GM12878 (cell line): Measurements from ENCODE around the gene HLA-B. TPM values are rescaled to one million over a fixed set of nuclear protein-coding genes. Genes with fewer than 3 reads are reported as not detected.

ENCODE experiments used
- ATAC-seq: fragments of 200-7000 bp; cut with Tn5 transposase; 3 replicates; pipeline ENCODE4 v1.9.1; 2020; ENCODE audit warnings: mild to moderate bottlenecking, moderate library complexity
- BruUV-seq: library from RNA; stranded (reverse); fragments of 400-500 nt; replicated peaks from 2 replicates; lab custom pipeline; 2021; lab: Mats Ljungman, UMichigan
- CTCF ChIA-PET: fragments of 300-600 bp; sonication (Branson Sonifier 250); formaldehyde crosslinking; extraction: SDS; loops from one replicate; lab custom pipeline; 2021; ENCODE audit warnings: inconsistent platforms; lab: Yijun Ruan, JAX
- POLR2A ChIA-PET: fragments of 350-600 bp; formaldehyde crosslinking; extraction: SDS; loops from one replicate; lab custom pipeline; 2021; ENCODE audit warnings: inconsistent platforms; lab: Charles Lee
- RAD21 ChIA-PET: fragments of 300-600 bp; sonication (Branson Sonifier 250); formaldehyde crosslinking; loops from one replicate; lab custom pipeline; 2023; ENCODE audit warnings: antibody characterized with exemption; ENCODE audit not compliant: unreplicated experiment; lab: Charles Lee
- SMC1A ChIA-PET: fragments of 300-600 bp; sonication (Branson Sonifier 250); formaldehyde crosslinking; loops from one replicate; lab custom pipeline; 2023; ENCODE audit not compliant: unreplicated experiment, uncharacterized antibody; lab: Charles Lee
- DNase-seq: peaks from one replicate; pipeline ENCODE4 v3.0.0-alpha.2; 2011; ENCODE audit warnings: low read depth, low spot score
- FAIRE-seq: peaks from 3 replicates; lab custom pipeline; 2011; peaks lifted over from hg19 to GRCh38; lab: Jason Lieb, UNC
- H2AFZ ChIP-seq: 2 replicates; pipeline ENCODE4 v1.6.0; 2011; ENCODE audit warnings: low read depth, low read length, control low read depth; ENCODE audit not compliant: control insufficient read depth
- H3K27ac ChIP-seq: 2 replicates; pipeline ENCODE4 v1.5.1; 2011; ENCODE audit warnings: control low read depth; ENCODE audit not compliant: control insufficient read depth, insufficient read depth
- H3K27me3 ChIP-seq, 2 experiments: replicated peaks in 1 of 2; 2 replicates each; pipeline versions ENCODE4 v1.6.0 to v1.6.1; 2011; ENCODE audit warnings: low read length in 1 of 2; ENCODE audit not compliant: control insufficient read depth in 2 of 2, insufficient read depth in 2 of 2
- H3K36me3 ChIP-seq, 2 experiments: 2 replicates each; pipeline ENCODE4 v1.5.1; 2011; ENCODE audit warnings: low read length in 1 of 2; ENCODE audit not compliant: control insufficient read depth in 2 of 2, insufficient read depth in 2 of 2
- H3K4me1 ChIP-seq: 2 replicates; pipeline ENCODE4 v1.6.1; 2011; ENCODE audit warnings: mild to moderate bottlenecking, low read length, moderate library complexity, mixed read lengths; ENCODE audit not compliant: control insufficient read depth, insufficient read depth
- H3K4me2 ChIP-seq: 2 replicates; pipeline ENCODE4 v1.6.0; 2011; ENCODE audit warnings: control low read depth; ENCODE audit not compliant: control insufficient read depth, insufficient read depth
- H3K4me3 ChIP-seq: fragments of 200-600 bp; sonication (generic); 2 replicates; pipeline ENCODE4 v1.5.1; 2016
- H3K79me2 ChIP-seq: 2 replicates; pipeline ENCODE4 v1.6.0; 2011; ENCODE audit warnings: low read length; ENCODE audit not compliant: control insufficient read depth, insufficient read depth
- H3K9ac ChIP-seq: 2 replicates; pipeline ENCODE4 v1.8.0; 2011; ENCODE audit warnings: low read length, control low read depth, mixed read lengths; ENCODE audit not compliant: control insufficient read depth, insufficient read depth
- H3K9me3 ChIP-seq: replicated peaks from 3 replicates; pipeline ENCODE4 v1.5.1; 2011; ENCODE audit warnings: mild to moderate bottlenecking, low read length; ENCODE audit not compliant: control insufficient read depth, insufficient read depth
- H4K20me1 ChIP-seq: 2 replicates; pipeline ENCODE4 v1.6.0; 2011; ENCODE audit not compliant: control insufficient read depth, insufficient read depth
- CHD2 ChIP-seq: IDR thresholded peaks from 2 replicates; pipeline ENCODE4 v1.6.1; 2011; ENCODE audit warnings: low read depth, low read length, improper control_type of control experiment, borderline replicate concordance
- EGR1 ChIP-seq, 2 experiments: IDR thresholded peaks; 1 replicate in 1 of 2; 2 replicates in 1 of 2; pipeline ENCODE4 v1.6.1; 2011 to 2012; ENCODE audit warnings: low read depth in 2 of 2, low read length in 2 of 2, borderline replicate concordance in 1 of 2, mild to moderate bottlenecking in 1 of 2, moderate library complexity in 1 of 2
- ETV6 ChIP-seq, 2 experiments: fragments of 450-650 bp in 1 of 2; IDR thresholded peaks in 1 of 2; conservative IDR thresholded peaks in 1 of 2; 2 replicates each; pipeline ENCODE4 v1.6.1; 2014; ENCODE audit warnings: antibody characterized with exemption in 1 of 2, borderline replicate concordance in 1 of 2, low read depth in 1 of 2, mild to moderate bottlenecking in 1 of 2, moderate library complexity in 1 of 2
- IKZF1 ChIP-seq: fragments of 450-650 bp; conservative IDR thresholded peaks from 2 replicates; pipeline ENCODE4 v1.6.1; 2017; ENCODE audit warnings: antibody characterized with exemption, mild to moderate bottlenecking
- KAT2A ChIP-seq: conservative IDR thresholded peaks from 2 replicates; pipeline ENCODE4 v1.6.1; 2011; ENCODE audit warnings: low read depth, low read length; ENCODE audit not compliant: control insufficient read depth
- KLF5 ChIP-seq: fragments of 450-650 bp; IDR thresholded peaks from 2 replicates; pipeline ENCODE4 v1.6.1; 2014; ENCODE audit warnings: mild to moderate bottlenecking; ENCODE audit not compliant: partially characterized antibody
- MYC ChIP-seq: IDR thresholded peaks from 2 replicates; pipeline ENCODE4 v1.6.1; 2011; ENCODE audit warnings: mild to moderate bottlenecking, low read length, moderate library complexity, inconsistent platforms; ENCODE audit not compliant: insufficient read depth, insufficient replicate concordance, insufficient read length, severe bottlenecking
- NFYB ChIP-seq: IDR thresholded peaks from 2 replicates; pipeline ENCODE4 v1.6.1; 2011; ENCODE audit warnings: low read depth, mild to moderate bottlenecking, low read length, improper control_type of control experiment, moderate library complexity; ENCODE audit not compliant: insufficient read depth
- POLR2AphosphoS5 ChIP-seq: IDR thresholded peaks from 2 replicates; pipeline ENCODE4 v1.6.1; 2011; ENCODE audit warnings: mild to moderate bottlenecking, low read length, inconsistent platforms
- RCOR1 ChIP-seq: conservative IDR thresholded peaks from 2 replicates; pipeline ENCODE4 v1.6.1; 2012; ENCODE audit warnings: low read depth, low read length, improper control_type of control experiment
- RUNX3 ChIP-seq: IDR thresholded peaks from 2 replicates; pipeline ENCODE4 v1.6.1; 2012; ENCODE audit warnings: low read length, inconsistent platforms
- SUZ12 ChIP-seq: fragments of 200-600 bp; sonication (generic); IDR thresholded peaks from one replicate; pipeline ENCODE4 v1.6.1; 2018; ENCODE audit warnings: antibody characterized with exemption, mild to moderate bottlenecking; ENCODE audit not compliant: unreplicated experiment
- YBX1 ChIP-seq: fragments of 450-650 bp; IDR thresholded peaks from 2 replicates; pipeline ENCODE4 v1.6.1; 2016; ENCODE audit warnings: antibody characterized with exemption
- WGBS: methylation state at CpG from one replicate; pipeline ENCODE4 v1.1.6; 2016; ENCODE audit warnings: low lambda C conversion rate; ENCODE audit not compliant: insufficient replicate concordance, insufficient coverage; ENCODE audit errors: missing lambda C conversion rate; 5-methylcytosine and 5-hydroxymethylcytosine counted together
- in situ Hi-C: fragments of 300-500 bp; cut with MboI; formaldehyde crosslinking; loops from 9 replicates; pipeline ENCODE4 v1.14.3; 2018; ENCODE audit warnings: mixed read lengths
- intact Hi-C: fragments of 100-400 bp; cut with micrococcal nuclease; formaldehyde crosslinking; loops from one replicate; pipeline ENCODE4 v1.14.2; 2022; ENCODE audit not compliant: unreplicated experiment
- polyA plus RNA-seq, 11 experiments: library from polyadenylated mRNA; depleted of rRNA in 4 of 11; unstranded in 6 of 11; stranded (reverse) in 5 of 11; fragments of >200 nt; fragmentation: Nextera tagmentation in 4 of 11; fragmentation: Illumina TruSeq in 1 of 11; extraction: Ambion mirVana in 4 of 11; extraction: Trizol in 1 of 11; gene quantifications; 1 replicate in 1 of 11; 2 replicates in 10 of 11; pipeline versions ENCODE4 v1.2.1 to v1.2.3, GENCODE V29; 2011 to 2016; ENCODE audit warnings: inconsistent platforms in 2 of 11, missing spikeins in 2 of 11, low read depth in 1 of 11
- total RNA-seq, 4 experiments: library from RNA; depleted of rRNA in 3 of 4; stranded (reverse); fragments of >200 nt in 3 of 4; fragmentation: Illumina TruSeq in 1 of 4; extraction: Trizol in 1 of 4; gene quantifications; 2 replicates each; pipeline versions ENCODE4 v1.2.1 to v1.2.3, GENCODE V29; 2013 to 2021
- TF ChIP-seq, protein P1 (sequence below): IDR thresholded peaks from 2 replicates; pipeline ENCODE4 v1.6.1; 2011; ENCODE audit warnings: mild to moderate bottlenecking, low read depth, low read length, moderate library complexity; ENCODE audit not compliant: insufficient replicate concordance
- TF ChIP-seq, protein P2 (sequence below): fragments of 150-350 bp; IDR thresholded peaks from 2 replicates; pipeline ENCODE4 v1.6.1; 2014; ENCODE audit warnings: mild to moderate bottlenecking, low read depth, low read length
- TF ChIP-seq, protein P3 (sequence below): fragments of 450-650 bp; IDR thresholded peaks from 2 replicates; pipeline ENCODE4 v1.6.1; 2017; ENCODE audit warnings: low read depth, mild to moderate bottlenecking, moderate library complexity

Gene HLA-B
- total and polyA plus RNA-seq, 10 of the 15 experiments (the other 5 are each of a cell fraction or from before 2014, with no cell fraction given) = 820 to 5,128 (median 3,370) TPM

DNA sequence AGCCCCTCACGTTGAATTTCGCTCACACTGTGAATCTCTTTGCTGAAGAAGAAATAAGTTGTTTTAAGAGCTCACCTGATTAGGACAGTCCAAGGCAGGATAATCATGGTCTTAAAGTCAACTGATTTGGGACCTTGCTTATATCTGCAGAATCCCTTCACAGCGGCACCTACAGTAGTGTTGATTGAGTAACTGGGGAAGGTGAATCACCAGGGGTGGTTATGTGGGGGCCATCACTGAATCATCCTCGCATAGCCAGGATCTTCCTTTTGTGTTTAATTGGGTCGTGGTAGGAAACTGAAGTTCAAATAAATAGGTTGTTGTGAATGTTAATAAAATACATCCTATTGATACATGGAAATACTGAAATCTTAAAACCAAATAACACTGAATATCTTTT lies 26.2 kb upstream of the HLA-B start:
- no peak for TF ChIP-seq SUZ12
- TF ChIP-seq NFYB = no peak
- TF ChIP-seq EGR1 (IDR thresholded peaks at IDR 0.05; ENCODE audit: borderline replicate concordance in 1 of 2, low read depth in 2 of 2, low read length in 2 of 2) = no peak
- TF ChIP-seq YBX1 = no peak
- no peak for TF ChIP-seq RCOR1
- TF ChIP-seq CHD2 = no peak
- no peak for TF ChIP-seq KAT2A
- no peak for TF ChIP-seq ETV6 (conservative IDR thresholded peaks at IDR 0.05 in 1 of 2, IDR thresholded peaks at IDR 0.05 in 1 of 2; ENCODE audit: borderline replicate concordance in 1 of 2, low read depth in 1 of 2)
- TF ChIP-seq, protein P1, sequence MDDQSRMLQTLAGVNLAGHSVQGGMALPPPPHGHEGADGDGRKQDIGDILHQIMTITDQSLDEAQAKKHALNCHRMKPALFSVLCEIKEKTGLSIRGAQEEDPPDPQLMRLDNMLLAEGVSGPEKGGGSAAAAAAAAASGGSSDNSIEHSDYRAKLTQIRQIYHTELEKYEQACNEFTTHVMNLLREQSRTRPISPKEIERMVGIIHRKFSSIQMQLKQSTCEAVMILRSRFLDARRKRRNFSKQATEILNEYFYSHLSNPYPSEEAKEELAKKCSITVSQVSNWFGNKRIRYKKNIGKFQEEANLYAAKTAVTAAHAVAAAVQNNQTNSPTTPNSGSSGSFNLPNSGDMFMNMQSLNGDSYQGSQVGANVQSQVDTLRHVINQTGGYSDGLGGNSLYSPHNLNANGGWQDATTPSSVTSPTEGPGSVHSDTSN = no peak
- TF ChIP-seq RUNX3 = no peak
- no peak for TF ChIP-seq IKZF1
- no peak for TF ChIP-seq KLF5
- TF ChIP-seq, protein P2, sequence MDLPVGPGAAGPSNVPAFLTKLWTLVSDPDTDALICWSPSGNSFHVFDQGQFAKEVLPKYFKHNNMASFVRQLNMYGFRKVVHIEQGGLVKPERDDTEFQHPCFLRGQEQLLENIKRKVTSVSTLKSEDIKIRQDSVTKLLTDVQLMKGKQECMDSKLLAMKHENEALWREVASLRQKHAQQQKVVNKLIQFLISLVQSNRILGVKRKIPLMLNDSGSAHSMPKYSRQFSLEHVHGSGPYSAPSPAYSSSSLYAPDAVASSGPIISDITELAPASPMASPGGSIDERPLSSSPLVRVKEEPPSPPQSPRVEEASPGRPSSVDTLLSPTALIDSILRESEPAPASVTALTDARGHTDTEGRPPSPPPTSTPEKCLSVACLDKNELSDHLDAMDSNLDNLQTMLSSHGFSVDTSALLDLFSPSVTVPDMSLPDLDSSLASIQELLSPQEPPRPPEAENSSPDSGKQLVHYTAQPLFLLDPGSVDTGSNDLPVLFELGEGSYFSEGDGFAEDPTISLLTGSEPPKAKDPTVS = no peak
- TF ChIP-seq, protein P3, sequence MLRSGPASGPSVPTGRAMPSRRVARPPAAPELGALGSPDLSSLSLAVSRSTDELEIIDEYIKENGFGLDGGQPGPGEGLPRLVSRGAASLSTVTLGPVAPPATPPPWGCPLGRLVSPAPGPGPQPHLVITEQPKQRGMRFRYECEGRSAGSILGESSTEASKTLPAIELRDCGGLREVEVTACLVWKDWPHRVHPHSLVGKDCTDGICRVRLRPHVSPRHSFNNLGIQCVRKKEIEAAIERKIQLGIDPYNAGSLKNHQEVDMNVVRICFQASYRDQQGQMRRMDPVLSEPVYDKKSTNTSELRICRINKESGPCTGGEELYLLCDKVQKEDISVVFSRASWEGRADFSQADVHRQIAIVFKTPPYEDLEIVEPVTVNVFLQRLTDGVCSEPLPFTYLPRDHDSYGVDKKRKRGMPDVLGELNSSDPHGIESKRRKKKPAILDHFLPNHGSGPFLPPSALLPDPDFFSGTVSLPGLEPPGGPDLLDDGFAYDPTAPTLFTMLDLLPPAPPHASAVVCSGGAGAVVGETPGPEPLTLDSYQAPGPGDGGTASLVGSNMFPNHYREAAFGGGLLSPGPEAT = no peak
- no peak for TF ChIP-seq POLR2AphosphoS5
- no peak for TF ChIP-seq MYC
- TF ChIP-seq, all 136 proteins: peak for 0
- no TSS peak for BruUV-seq
- no peak for ATAC-seq
- Histone ChIP-seq H3K9ac (no peak overlapping the region), H3K27ac (no peak overlapping the region), H4K20me1 (no peaks in the 10 kb centered on the region), H3K79me2 (no peaks in the 10 kb centered on the region), H2AFZ (no peak overlapping the region), H3K4me2 (no peak overlapping the region), H3K4me1 (no peaks in the 10 kb centered on the region), H3K27me3 (0 out of 4 replicates have a peak, but pooled peaks cover 0 to 3% of the 10 kb centered on the region in 2 experiments), H3K9me3 (no peaks in the 10 kb centered on the region), H3K4me3 (no peak overlapping the region), H3K36me3 (no peaks in the 10 kb centered on the region)
- 68% methylated on average over 5 of the region's 5 CpGs for WGBS
- POLR2A ChIA-PET = interaction anchor here (0.5 kb wide), 1 partner anchor 45 kb away, joined by 3 read pairs; no protein-coding TSS in a partner anchor
- CTCF ChIA-PET = interaction anchor here (1.7 kb wide), 1 partner anchor 17 kb away, joined by 3 read pairs; no protein-coding TSS in a partner anchor
- intact Hi-C loops = no loop called here
- FAIRE-seq = no peak
- no peak for DNase-seq
- in situ Hi-C loops = no loop called here
- SMC1A ChIA-PET = interaction anchor here (1.2 kb wide), 1 partner anchor 61 kb away, joined by 3 read pairs; no protein-coding TSS in a partner anchor
- RAD21 ChIA-PET = no interaction called here
